Esophagus muscularis mucosa (tissue), 3 donors: ENCODE data around the gene GATAD2B.

Experiments used
- CTCF ChIP-seq, 3 experiments: fragments of 200-600 bp in 2 of 3; fragments of 450-650 bp in 1 of 3; sonication (generic) in 2 of 3; IDR thresholded peaks; one replicate each; pipeline ENCODE4 v1.5.1; 2017 to 2019; ENCODE audit warnings: antibody characterized with exemption in 3 of 3, mild to moderate bottlenecking in 2 of 3, moderate library complexity in 1 of 3
- POLR2AphosphoS5 ChIP-seq, 2 donors: sonication (generic); formaldehyde crosslinking; IDR thresholded peaks; one replicate each; pipeline ENCODE4 v1.6.1; 2017; ENCODE audit warnings: antibody characterized with exemption in 2 of 2

- no peak for TF ChIP-seq CTCF (IDR thresholded peaks at IDR 0.05)
- no peak for TF ChIP-seq POLR2AphosphoS5 (IDR thresholded peaks at IDR 0.05)
These were observed 11.2 kb upstream of the GATAD2B start for GRCh38 chr1:153933955-153934354.
